Measurements from ENCODE around the gene PDE4B. TPM values are rescaled to one million over a fixed set of nuclear protein-coding genes. Genes with fewer than 3 reads are reported as not detected.

The PDE4B gene
- total and polyA plus RNA-seq, 7 donors, result 4.1 to 191 (median 16.3) TPM

DNA sequence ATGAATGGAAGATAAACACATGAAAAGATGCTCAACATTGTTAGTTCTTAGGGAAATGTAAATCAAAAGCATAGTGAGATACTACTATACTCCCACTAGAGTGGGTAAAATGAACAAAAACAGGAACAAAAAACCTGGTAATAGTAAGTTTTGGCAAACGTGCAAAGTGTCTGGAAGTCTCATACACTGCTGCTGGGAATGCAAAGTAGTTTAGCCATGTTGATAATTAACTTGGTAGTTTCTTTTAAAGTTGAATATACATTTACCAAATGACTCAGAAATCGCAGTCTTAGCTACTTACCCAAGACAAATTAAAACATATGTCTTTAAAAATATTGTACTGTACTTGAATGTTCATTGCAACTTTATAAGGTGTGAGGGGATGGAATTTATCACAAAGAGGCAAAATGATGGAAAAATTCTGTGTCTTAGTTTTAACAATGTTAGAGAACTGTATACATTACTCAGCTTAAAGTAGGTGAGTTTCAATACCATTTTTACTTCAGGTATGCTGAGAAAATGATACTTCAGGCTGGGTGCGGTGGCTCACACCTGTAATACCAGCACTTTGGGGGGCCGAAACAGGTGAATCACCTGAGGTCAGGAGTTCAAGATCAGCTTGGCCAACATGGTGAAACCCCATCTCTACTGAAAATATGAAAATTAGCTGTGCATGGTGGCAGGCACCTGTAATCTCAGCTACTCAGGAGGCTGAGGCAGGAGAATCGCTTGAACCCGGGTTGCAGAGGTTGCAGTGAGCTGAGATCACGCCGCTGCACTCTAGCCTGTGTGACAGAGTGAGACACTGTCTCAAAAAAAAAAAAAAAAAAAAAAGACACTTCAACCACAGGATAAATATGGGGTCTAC, 102.3 kb downstream of the PDE4B start:
- DNase-seq (no peak), ATAC-seq (no peak)
- Histone ChIP-seq H3K9me3 (no peaks in the 10 kb centered on the region), H3K4me1 (no peaks in the 10 kb centered on the region), H3K36me3 (ENCODE audit: insufficient read depth in 1 of 2, low read depth in 1 of 2) (no peaks in the 10 kb centered on the region), H3K27me3 (ENCODE audit: insufficient read depth in 3 of 3, low read length in 2 of 3) (no peaks in the 10 kb centered on the region), H3K4me3 (no peak overlapping the region), H3K27ac (no peak overlapping the region)
- TF ChIP-seq, protein P1, sequence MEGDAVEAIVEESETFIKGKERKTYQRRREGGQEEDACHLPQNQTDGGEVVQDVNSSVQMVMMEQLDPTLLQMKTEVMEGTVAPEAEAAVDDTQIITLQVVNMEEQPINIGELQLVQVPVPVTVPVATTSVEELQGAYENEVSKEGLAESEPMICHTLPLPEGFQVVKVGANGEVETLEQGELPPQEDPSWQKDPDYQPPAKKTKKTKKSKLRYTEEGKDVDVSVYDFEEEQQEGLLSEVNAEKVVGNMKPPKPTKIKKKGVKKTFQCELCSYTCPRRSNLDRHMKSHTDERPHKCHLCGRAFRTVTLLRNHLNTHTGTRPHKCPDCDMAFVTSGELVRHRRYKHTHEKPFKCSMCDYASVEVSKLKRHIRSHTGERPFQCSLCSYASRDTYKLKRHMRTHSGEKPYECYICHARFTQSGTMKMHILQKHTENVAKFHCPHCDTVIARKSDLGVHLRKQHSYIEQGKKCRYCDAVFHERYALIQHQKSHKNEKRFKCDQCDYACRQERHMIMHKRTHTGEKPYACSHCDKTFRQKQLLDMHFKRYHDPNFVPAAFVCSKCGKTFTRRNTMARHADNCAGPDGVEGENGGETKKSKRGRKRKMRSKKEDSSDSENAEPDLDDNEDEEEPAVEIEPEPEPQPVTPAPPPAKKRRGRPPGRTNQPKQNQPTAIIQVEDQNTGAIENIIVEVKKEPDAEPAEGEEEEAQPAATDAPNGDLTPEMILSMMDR (IDR thresholded peaks at IDR 0.05), result no peak
- intact Hi-C loops (cut with DNase I), result no loop called here
- 78 to 82% (median 79%) methylated on average over 8 of the region's 8 CpGs for WGBS, 3 donors

DNA sequence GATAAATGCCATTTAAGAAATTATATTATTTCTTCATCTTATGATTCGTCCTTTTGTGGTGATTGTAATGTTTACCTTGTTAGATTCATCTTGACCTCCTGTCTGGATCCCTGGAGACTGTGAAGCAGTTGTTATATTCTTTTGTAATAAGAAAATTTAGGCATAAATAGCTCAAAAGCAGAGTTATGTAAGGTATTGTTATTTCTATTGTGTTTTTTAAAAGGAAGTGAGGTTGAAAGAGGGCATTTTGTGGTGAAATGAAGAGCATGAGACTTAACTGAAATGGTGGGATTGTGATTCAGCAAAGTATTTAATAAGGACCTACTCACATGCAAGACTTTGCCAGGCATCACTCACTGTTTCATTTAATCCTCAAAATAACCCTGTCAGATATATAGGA, 104.0 kb downstream of the PDE4B start:
- Histone ChIP-seq H3K27me3 (ENCODE audit: insufficient read depth in 3 of 3, low read length in 2 of 3) (no peaks in the 10 kb centered on the region), H3K4me3 (no peak overlapping the region), H3K9me3 (no peaks in the 10 kb centered on the region), H3K27ac (no peak overlapping the region), H3K36me3 (ENCODE audit: insufficient read depth in 1 of 2, low read depth in 1 of 2) (no peaks in the 10 kb centered on the region), H3K4me1 (no peaks in the 10 kb centered on the region)
- TF ChIP-seq, protein P1 (IDR thresholded peaks at IDR 0.05), result no peak
- DNase-seq (no peak), ATAC-seq (no peak)
- intact Hi-C loops (cut with DNase I), result no loop called here
- whole genome bisulfite sequencing, 3 donors, result 50 to 72% (median 65%) methylated on average over 1 of the region's 1 CpG

DNA sequence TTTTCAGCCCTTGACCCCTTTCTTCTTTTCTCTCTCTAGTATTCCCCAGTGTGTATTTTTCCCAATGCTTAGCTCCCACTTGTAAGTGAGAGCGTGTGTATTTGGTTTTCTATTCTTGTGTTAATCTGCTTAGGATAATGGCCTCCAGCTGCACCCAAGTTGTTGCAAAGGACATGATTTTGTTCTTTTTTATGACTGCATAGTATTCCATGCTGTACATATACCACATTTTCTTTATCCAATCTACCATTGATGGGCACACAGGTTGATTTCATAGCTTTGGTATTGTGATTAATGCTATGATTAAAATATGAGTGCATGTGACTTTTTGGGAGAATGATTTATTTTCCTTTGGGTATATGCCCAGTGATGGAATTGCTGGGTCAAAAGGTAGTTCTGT, 104.8 kb downstream of the PDE4B start:
- TF ChIP-seq, protein P1 (IDR thresholded peaks at IDR 0.05), result no peak
- 67 to 82% (median 77%) methylated on average over 1 of the region's 1 CpG for WGBS, 3 donors
- DNase-seq (no peak), ATAC-seq (no peak)
- no peaks in the 10 kb centered on the region for H3K9me3 ChIP-seq
- H3K4me3 ChIP-seq, result no peak overlapping the region
- H3K4me1 ChIP-seq, result no peaks in the 10 kb centered on the region
- no peak overlapping the region for H3K27ac ChIP-seq
- no peaks in the 10 kb centered on the region for H3K27me3 ChIP-seq (ENCODE audit: insufficient read depth in 3 of 3, low read length in 2 of 3)
- no peaks in the 10 kb centered on the region for H3K36me3 ChIP-seq (ENCODE audit: insufficient read depth in 1 of 2, low read depth in 1 of 2)
- intact Hi-C loops (cut with DNase I), result no loop called here

DNA sequence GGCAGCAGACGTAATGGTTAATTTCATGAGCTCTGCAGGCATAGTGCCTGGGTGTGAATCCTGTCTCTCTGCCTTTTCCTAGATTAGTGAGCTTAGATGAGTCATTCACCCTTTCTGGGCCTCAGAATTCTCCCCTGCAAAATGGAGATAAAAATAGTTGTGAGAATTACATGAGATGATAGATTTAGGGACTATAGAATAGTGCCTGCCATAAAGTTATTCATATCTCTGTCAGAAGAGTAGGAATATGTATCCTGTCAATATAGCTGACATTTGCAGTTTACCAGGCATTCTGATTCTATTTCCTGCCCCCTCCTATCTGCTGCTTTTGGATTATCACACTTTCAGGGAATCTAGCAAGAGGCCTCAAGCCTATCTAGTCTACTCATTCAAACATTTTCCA, 112.0 kb downstream of the PDE4B start:
- Histone ChIP-seq H3K9me3 (no peaks in the 10 kb centered on the region), H3K4me3 (no peak overlapping the region), H3K4me1 (no peaks in the 10 kb centered on the region), H3K27ac (no peak overlapping the region), H3K27me3 (ENCODE audit: insufficient read depth in 3 of 3, low read length in 2 of 3) (no peaks in the 10 kb centered on the region), H3K36me3 (ENCODE audit: insufficient read depth in 1 of 2, low read depth in 1 of 2) (no peaks in the 10 kb centered on the region)
- ATAC-seq (peak in 2 of 4 donors; percentile 42 to 57), DNase-seq (no peak)
- 32 to 41% (median 37%) methylated on average over 1 of the region's 1 CpG for WGBS, 3 donors
- TF ChIP-seq, protein P1 (IDR thresholded peaks at IDR 0.05), result no peak
- intact Hi-C loops (cut with DNase I), result no loop called here

All from psoas muscle (tissue), 8 donors.